PC-3 (cell line): ENCODE results near the gene C19orf33.

ENCODE experiments used
- EZH2 ChIP-seq: fragments of 300-600 bp; sonication (generic); IDR thresholded peaks from one replicate; pipeline ENCODE4 v1.6.1; 2017; ENCODE audit warnings: antibody characterized with exemption, mild to moderate bottlenecking, low read length; ENCODE audit not compliant: unreplicated experiment
- EZH2phosphoT487 ChIP-seq: fragments of 300-600 bp; sonication (generic); IDR thresholded peaks from 2 replicates; pipeline ENCODE4 v1.6.1; 2018; ENCODE audit warnings: mild to moderate bottlenecking, antibody characterized with exemption, low read length, borderline replicate concordance
- TF ChIP-seq, protein P1 (sequence below): fragments of 300-600 bp; sonication (generic); conservative IDR thresholded peaks from 2 replicates; pipeline ENCODE4 v1.5.1; 2017; ENCODE audit warnings: antibody characterized with exemption, low read depth, mild to moderate bottlenecking, low read length

DNA sequence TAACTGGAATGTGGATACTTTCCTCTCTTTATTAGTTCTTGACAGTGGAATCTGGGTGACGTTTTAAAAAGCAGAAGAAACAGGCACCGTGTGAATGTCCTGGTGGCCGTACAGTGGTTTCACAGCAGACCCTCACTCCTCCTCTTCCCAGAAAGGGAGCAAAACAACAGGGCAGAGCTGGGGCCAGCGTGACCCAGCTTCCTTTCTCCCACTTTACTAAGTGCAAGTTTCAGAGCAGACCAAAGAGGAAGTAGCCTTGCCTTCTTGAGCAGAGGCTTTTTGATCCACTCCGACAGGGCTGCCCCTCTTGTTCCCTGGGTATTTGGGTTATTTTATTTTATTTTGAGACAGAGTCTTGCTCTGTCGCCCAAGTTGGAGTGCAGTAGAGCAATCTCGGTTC, 19.6 kb upstream of the C19orf33 start:
- TF ChIP-seq, protein P1, sequence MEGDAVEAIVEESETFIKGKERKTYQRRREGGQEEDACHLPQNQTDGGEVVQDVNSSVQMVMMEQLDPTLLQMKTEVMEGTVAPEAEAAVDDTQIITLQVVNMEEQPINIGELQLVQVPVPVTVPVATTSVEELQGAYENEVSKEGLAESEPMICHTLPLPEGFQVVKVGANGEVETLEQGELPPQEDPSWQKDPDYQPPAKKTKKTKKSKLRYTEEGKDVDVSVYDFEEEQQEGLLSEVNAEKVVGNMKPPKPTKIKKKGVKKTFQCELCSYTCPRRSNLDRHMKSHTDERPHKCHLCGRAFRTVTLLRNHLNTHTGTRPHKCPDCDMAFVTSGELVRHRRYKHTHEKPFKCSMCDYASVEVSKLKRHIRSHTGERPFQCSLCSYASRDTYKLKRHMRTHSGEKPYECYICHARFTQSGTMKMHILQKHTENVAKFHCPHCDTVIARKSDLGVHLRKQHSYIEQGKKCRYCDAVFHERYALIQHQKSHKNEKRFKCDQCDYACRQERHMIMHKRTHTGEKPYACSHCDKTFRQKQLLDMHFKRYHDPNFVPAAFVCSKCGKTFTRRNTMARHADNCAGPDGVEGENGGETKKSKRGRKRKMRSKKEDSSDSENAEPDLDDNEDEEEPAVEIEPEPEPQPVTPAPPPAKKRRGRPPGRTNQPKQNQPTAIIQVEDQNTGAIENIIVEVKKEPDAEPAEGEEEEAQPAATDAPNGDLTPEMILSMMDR, result no peak
- TF ChIP-seq EZH2, result no peak
- TF ChIP-seq EZH2phosphoT487, result no peak
